HCT116 (cell line): ENCODE results near the gene ARL4A. TPM values are rescaled to one million over a fixed set of nuclear protein-coding genes. Genes with fewer than 3 reads are reported as not detected.

Experiments
- ATAC-seq: fragments of 200-7000 bp; cut with Tn5 transposase; 2 replicates; pipeline ENCODE4 v1.9.1; 2020; ENCODE audit warnings: mild to moderate bottlenecking, moderate library complexity
- BruUV-seq: library from RNA; stranded (reverse); fragments of 400-500 nt; replicated peaks from 2 replicates; lab custom pipeline; 2021; lab: Mats Ljungman, UMichigan
- CTCF ChIA-PET: fragments of 300-600 bp; sonication (Branson Sonifier 250); formaldehyde crosslinking; loops from one replicate; lab custom pipeline; 2021; ENCODE audit warnings: antibody characterized with exemption; lab: Charles Lee
- POLR2A ChIA-PET: fragments of 300-600, 350-600 bp; sonication (Branson Sonifier 250); formaldehyde crosslinking; loops from one replicate; lab custom pipeline; 2021; ENCODE audit warnings: antibody characterized with exemption; lab: Charles Lee
- RAD21 ChIA-PET, 2 experiments: fragments of 300-600 bp; sonication (Branson Sonifier 250); formaldehyde crosslinking; loops; one replicate each; lab custom pipeline; 2023; ENCODE audit warnings: low total read pairs in 2 of 2; ENCODE audit not compliant: uncharacterized antibody in 2 of 2, unreplicated experiment in 2 of 2, low non-redundant PET in 1 of 2; lab: Charles Lee
- DNase-seq: peaks from one replicate; pipeline ENCODE4 v3.0.0-alpha.2; 2010; ENCODE audit warnings: low read depth, low spot score
- H2AFZ ChIP-seq: fragments of 200-600 bp; shearing (Covaris generic), sonication (generic); 2 replicates; pipeline ENCODE4 v1.6.1; 2017; ENCODE audit warnings: low read depth, mixed run types, mixed read lengths, antibody characterized with exemption, low read length; ENCODE audit not compliant: poor library complexity, severe bottlenecking
- H3K27ac ChIP-seq: 2 replicates; pipeline ENCODE4 v1.5.1; 2012; ENCODE audit warnings: low read depth, low read length
- H3K27me3 ChIP-seq: fragments of 200-600 bp; sonication (generic); 2 replicates; pipeline ENCODE4 v1.6.1; 2016; ENCODE audit warnings: mixed run types, low read length, mixed read lengths; ENCODE audit not compliant: insufficient read depth
- H3K36me3 ChIP-seq, 2 experiments: fragments of 200-500 bp in 1 of 2; fragments of 200-600 bp in 1 of 2; sonication (Bioruptor generic) in 1 of 2; sonication (generic) in 1 of 2; 2 replicates each; pipeline versions ENCODE4 v1.5.1 to v1.6.1; 2014 to 2016; ENCODE audit warnings: low read length in 2 of 2, inconsistent platforms in 1 of 2, mixed read lengths in 1 of 2, mixed run types in 1 of 2; ENCODE audit not compliant: insufficient read depth in 2 of 2, control insufficient read depth in 1 of 2
- H3K4me1 ChIP-seq, 2 experiments: fragments of 200-600 bp in 1 of 2; sonication (generic) in 1 of 2; 2 replicates each; pipeline versions ENCODE4 v1.5.1 to v1.6.1; 2012 to 2017; ENCODE audit warnings: low read length in 2 of 2, inconsistent platforms in 1 of 2, mild to moderate bottlenecking in 1 of 2, mixed read lengths in 1 of 2, mixed run types in 1 of 2, moderate library complexity in 1 of 2; ENCODE audit not compliant: insufficient read depth in 2 of 2, control insufficient read depth in 1 of 2
- H3K4me2 ChIP-seq: fragments of 200-600 bp; sonication (generic); 2 replicates; pipeline ENCODE4 v1.6.1; 2017; ENCODE audit warnings: mixed run types, low read length, mixed read lengths
- H3K4me3 ChIP-seq, 2 experiments: fragments of 200-600 bp in 1 of 2; sonication (generic) in 1 of 2; replicated peaks in 1 of 2; 2 replicates each; pipeline ENCODE4 v1.5.1; 2011 to 2016; ENCODE audit warnings: low read length in 2 of 2, control low read depth in 1 of 2, low read depth in 1 of 2, mild to moderate bottlenecking in 1 of 2, mixed read lengths in 1 of 2, mixed run types in 1 of 2
- H3K79me2 ChIP-seq: fragments of 200-600 bp; sonication (generic); 2 replicates; pipeline ENCODE4 v1.6.1; 2017; ENCODE audit warnings: mild to moderate bottlenecking, mixed run types, low read length, moderate library complexity, mixed read lengths; ENCODE audit not compliant: insufficient read depth
- H3K9ac ChIP-seq: fragments of 200-600 bp; sonication (generic); 2 replicates; pipeline ENCODE4 v1.6.1; 2016; ENCODE audit warnings: low read length, mixed read lengths
- H3K9me2 ChIP-seq: fragments of 200-600 bp; sonication (generic), shearing (Covaris generic); 2 replicates; pipeline ENCODE4 v1.6.1; 2017; ENCODE audit warnings: mixed run types, mild to moderate bottlenecking, moderate library complexity; ENCODE audit not compliant: insufficient read depth
- H3K9me3 ChIP-seq, 2 experiments: fragments of 200-500 bp in 1 of 2; fragments of 200-600 bp in 1 of 2; sonication (Bioruptor generic) in 1 of 2; sonication (generic) in 1 of 2; 2 replicates each; pipeline ENCODE4 v1.6.1; 2014 to 2017; ENCODE audit warnings: low read length in 2 of 2, mixed read lengths in 2 of 2, inconsistent platforms in 1 of 2, low read depth in 1 of 2, mild to moderate bottlenecking in 1 of 2, mixed run types in 1 of 2, moderate library complexity in 1 of 2; ENCODE audit not compliant: control insufficient read depth in 1 of 2, insufficient read depth in 1 of 2
- H4K20me1 ChIP-seq: fragments of 200-600 bp; sonication (generic), shearing (Covaris generic); 2 replicates; pipeline ENCODE4 v1.6.1; 2017; ENCODE audit warnings: mixed run types, mild to moderate bottlenecking, moderate library complexity; ENCODE audit not compliant: insufficient read depth
- ATF3 ChIP-seq: IDR thresholded peaks from 2 replicates; pipeline ENCODE4 v1.6.1; 2012
- CBX3 ChIP-seq: IDR thresholded peaks from 2 replicates; pipeline ENCODE4 v1.6.1; 2012; ENCODE audit warnings: low read depth
- CEBPB ChIP-seq: IDR thresholded peaks from 2 replicates; pipeline ENCODE4 v1.6.1; 2012; ENCODE audit warnings: low read depth
- EGR1 ChIP-seq: IDR thresholded peaks from 2 replicates; pipeline ENCODE4 v1.6.1; 2012; ENCODE audit warnings: low read depth
- ELF1 ChIP-seq: IDR thresholded peaks from 2 replicates; pipeline ENCODE4 v1.6.1; 2012; ENCODE audit warnings: low read depth, borderline replicate concordance
- EZH2 ChIP-seq: fragments of 200-600 bp; sonication (generic); IDR thresholded peaks from 2 replicates; pipeline ENCODE4 v1.6.1; 2017; ENCODE audit warnings: antibody characterized with exemption, mixed run types
- FOSL1 ChIP-seq: IDR thresholded peaks from 2 replicates; pipeline ENCODE4 v1.6.1; 2012; ENCODE audit warnings: low read depth
- POLR2A ChIP-seq: IDR thresholded peaks from 2 replicates; pipeline ENCODE4 v1.7.0; 2011; ENCODE audit warnings: borderline replicate concordance; ENCODE audit not compliant: insufficient read depth, insufficient read length; ENCODE audit errors: extremely low read depth
- RAD21 ChIP-seq: IDR thresholded peaks from 2 replicates; pipeline ENCODE4 v1.6.1; 2012; ENCODE audit warnings: low read depth, mild to moderate bottlenecking
- REST ChIP-seq: IDR thresholded peaks from 2 replicates; pipeline ENCODE4 v1.6.1; 2012; ENCODE audit warnings: low read depth
- SIN3A ChIP-seq: IDR thresholded peaks from 2 replicates; pipeline ENCODE4 v1.6.1; 2012; ENCODE audit warnings: low read depth
- SP1 ChIP-seq: IDR thresholded peaks from 2 replicates; pipeline ENCODE4 v1.6.1; 2012; ENCODE audit warnings: low read depth
- SRF ChIP-seq: IDR thresholded peaks from 2 replicates; pipeline ENCODE4 v1.6.1; 2012; ENCODE audit warnings: low read depth
- YY1 ChIP-seq: IDR thresholded peaks from 2 replicates; pipeline ENCODE4 v1.6.1; 2011; ENCODE audit warnings: low read length, low read depth, moderate library complexity, mild to moderate bottlenecking; ENCODE audit not compliant: insufficient replicate concordance; ENCODE audit errors: extremely low read depth
- ZNF274 ChIP-seq: fragments of 200-500 bp; sonication (Bioruptor generic); IDR thresholded peaks from 2 replicates; pipeline ENCODE4 v1.6.1; 2014; ENCODE audit warnings: mild to moderate bottlenecking, low read depth, low read length, inconsistent platforms
- intact Hi-C: fragments of 100-400 bp; cut with micrococcal nuclease; formaldehyde crosslinking; loops from 2 replicates; pipeline ENCODE4 v1.10.0; 2022
- total RNA-seq: library from RNA; stranded (reverse); gene quantifications from one replicate; pipeline ENCODE4 v1.2.1, GENCODE V29; 2021; ENCODE audit not compliant: unreplicated experiment
- TF ChIP-seq, protein P1 (sequence below): IDR thresholded peaks from 2 replicates; pipeline ENCODE4 v1.6.1; 2011; ENCODE audit warnings: mild to moderate bottlenecking, low read length, moderate library complexity; ENCODE audit not compliant: insufficient replicate concordance; ENCODE audit errors: extremely low read depth
- TF ChIP-seq, protein P2 (sequence below): IDR thresholded peaks from 2 replicates; pipeline ENCODE4 v1.6.1; 2012
- TF ChIP-seq, protein P3 (sequence below), 3 experiments: fragments of 200-600 bp in 1 of 3; sonication (generic) in 1 of 3; IDR thresholded peaks in 2 of 3; conservative IDR thresholded peaks in 1 of 3; 2 replicates each; pipeline ENCODE4 v1.5.1; 2012 to 2017; ENCODE audit warnings: low read depth in 2 of 3, low read length in 2 of 3, antibody characterized with exemption in 1 of 3, borderline replicate concordance in 1 of 3, control low read depth in 1 of 3, mild to moderate bottlenecking in 1 of 3, mixed read lengths in 1 of 3, mixed run types in 1 of 3, moderate library complexity in 1 of 3; ENCODE audit not compliant: insufficient read depth in 1 of 3

ARL4A gene
- total RNA-seq, 1 experiment from 2014 or later: 44.6 TPM

DNA sequence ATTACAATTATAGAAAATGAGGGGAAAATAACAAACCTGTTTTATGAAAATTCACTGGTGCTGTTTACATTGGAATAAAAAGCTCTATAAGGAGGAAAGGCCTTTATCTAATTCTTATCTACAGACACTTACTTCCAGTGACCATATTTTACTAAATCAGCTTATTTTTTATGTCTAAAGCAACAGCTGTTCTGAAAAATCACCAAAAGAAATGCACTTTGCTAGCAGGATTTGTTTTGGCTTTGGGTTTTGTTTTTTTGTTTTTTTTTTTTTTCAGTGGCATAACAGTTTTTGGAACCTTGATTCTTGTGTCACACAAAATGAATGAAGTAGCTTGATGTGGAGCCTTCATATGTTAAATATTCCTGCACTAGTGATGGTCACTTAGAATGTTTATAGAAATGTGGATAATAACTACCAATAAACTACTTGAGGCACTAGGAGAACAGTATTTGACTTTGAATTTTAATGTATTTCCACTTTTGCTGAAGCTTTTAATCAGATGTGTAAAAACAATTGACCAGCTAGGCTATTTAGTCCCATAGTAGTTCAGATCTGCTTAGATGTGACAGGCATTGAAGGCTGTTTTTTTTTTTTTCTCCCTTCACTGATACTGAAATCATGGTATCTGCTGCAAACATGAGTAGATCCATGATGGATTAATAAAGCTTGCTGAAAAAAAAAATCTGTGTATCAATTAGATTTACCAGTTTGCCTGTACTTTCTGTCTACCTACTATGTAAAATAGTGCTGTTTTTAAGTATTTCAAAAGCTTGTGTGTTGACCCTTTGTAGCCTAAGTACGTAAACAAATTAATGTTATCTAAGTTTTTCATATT lies 2.8 kb downstream of the ARL4A start:
- DNase-seq (no peak), ATAC-seq (no peak)
- TF ChIP-seq YY1: no peak
- no peak for TF ChIP-seq ATF3
- no peak for TF ChIP-seq POLR2A
- no peak for TF ChIP-seq EZH2
- no peak for TF ChIP-seq FOSL1
- TF ChIP-seq, protein P1, sequence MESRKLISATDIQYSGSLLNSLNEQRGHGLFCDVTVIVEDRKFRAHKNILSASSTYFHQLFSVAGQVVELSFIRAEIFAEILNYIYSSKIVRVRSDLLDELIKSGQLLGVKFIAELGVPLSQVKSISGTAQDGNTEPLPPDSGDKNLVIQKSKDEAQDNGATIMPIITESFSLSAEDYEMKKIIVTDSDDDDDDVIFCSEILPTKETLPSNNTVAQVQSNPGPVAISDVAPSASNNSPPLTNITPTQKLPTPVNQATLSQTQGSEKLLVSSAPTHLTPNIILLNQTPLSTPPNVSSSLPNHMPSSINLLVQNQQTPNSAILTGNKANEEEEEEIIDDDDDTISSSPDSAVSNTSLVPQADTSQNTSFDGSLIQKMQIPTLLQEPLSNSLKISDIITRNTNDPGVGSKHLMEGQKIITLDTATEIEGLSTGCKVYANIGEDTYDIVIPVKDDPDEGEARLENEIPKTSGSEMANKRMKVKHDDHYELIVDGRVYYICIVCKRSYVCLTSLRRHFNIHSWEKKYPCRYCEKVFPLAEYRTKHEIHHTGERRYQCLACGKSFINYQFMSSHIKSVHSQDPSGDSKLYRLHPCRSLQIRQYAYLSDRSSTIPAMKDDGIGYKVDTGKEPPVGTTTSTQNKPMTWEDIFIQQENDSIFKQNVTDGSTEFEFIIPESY: no peak
- TF ChIP-seq, protein P2, sequence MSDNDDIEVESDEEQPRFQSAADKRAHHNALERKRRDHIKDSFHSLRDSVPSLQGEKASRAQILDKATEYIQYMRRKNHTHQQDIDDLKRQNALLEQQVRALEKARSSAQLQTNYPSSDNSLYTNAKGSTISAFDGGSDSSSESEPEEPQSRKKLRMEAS: no peak
- no peak for TF ChIP-seq EGR1
- no peak for TF ChIP-seq SRF
- no peak for TF ChIP-seq CBX3
- no peak for TF ChIP-seq ZNF274
- TF ChIP-seq, protein P3, sequence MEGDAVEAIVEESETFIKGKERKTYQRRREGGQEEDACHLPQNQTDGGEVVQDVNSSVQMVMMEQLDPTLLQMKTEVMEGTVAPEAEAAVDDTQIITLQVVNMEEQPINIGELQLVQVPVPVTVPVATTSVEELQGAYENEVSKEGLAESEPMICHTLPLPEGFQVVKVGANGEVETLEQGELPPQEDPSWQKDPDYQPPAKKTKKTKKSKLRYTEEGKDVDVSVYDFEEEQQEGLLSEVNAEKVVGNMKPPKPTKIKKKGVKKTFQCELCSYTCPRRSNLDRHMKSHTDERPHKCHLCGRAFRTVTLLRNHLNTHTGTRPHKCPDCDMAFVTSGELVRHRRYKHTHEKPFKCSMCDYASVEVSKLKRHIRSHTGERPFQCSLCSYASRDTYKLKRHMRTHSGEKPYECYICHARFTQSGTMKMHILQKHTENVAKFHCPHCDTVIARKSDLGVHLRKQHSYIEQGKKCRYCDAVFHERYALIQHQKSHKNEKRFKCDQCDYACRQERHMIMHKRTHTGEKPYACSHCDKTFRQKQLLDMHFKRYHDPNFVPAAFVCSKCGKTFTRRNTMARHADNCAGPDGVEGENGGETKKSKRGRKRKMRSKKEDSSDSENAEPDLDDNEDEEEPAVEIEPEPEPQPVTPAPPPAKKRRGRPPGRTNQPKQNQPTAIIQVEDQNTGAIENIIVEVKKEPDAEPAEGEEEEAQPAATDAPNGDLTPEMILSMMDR (IDR thresholded peaks at IDR 0.05 in 2 of 3, conservative IDR thresholded peaks at IDR 0.05 in 1 of 3; ENCODE audit: borderline replicate concordance in 1 of 3, insufficient read depth in 1 of 3, low read depth in 2 of 3, low read length in 2 of 3): no peak
- TF ChIP-seq ELF1: no peak
- no peak for TF ChIP-seq REST
- no peak for TF ChIP-seq SP1
- no peak for TF ChIP-seq SIN3A
- TF ChIP-seq CEBPB: no peak
- TF ChIP-seq RAD21: no peak
- Histone ChIP-seq H3K9me2 (no peaks in the 10 kb centered on the region), H4K20me1 (no peaks in the 10 kb centered on the region; the same call in 1 of the 2 replicates), H3K79me2 (peaks cover 74% of the 10 kb centered on the region), H2AFZ (no peak overlapping the region), H3K4me2 (no peak overlapping the region), H3K9ac (no peak overlapping the region), H3K27ac (no peak overlapping the region), H3K4me3 (no peak overlapping the region), H3K36me3 (0 out of 4 replicates have a peak, but pooled peaks cover 2 to 3% of the 10 kb centered on the region in 2 experiments), H3K27me3 (no peaks in the 10 kb centered on the region), H3K4me1 (peaks cover 15 to 27% of the 10 kb centered on the region in 2 experiments), H3K9me3 (no peaks in the 10 kb centered on the region)
- ChIA-PET POLR2A (no interaction called here), RAD21 (no interaction called here), CTCF (interaction anchor here (1.1 kb wide), 1 partner anchor 150 kb away, joined by 3 read pairs; no protein-coding TSS in a partner anchor)
- BruUV-seq: no TSS peak
- intact Hi-C loops: no loop called here
